ENCODE data around the gene GRHL1. TPM values are rescaled to one million over a fixed set of nuclear protein-coding genes. Genes with fewer than 3 reads are reported as not detected.

GRHL1 gene
- total and polyA plus RNA-seq, 2 of the 8 experiments (the other 6 are each of a cell fraction or from before 2014, with no cell fraction given), result 1.3 to 3.6 TPM

DNA sequence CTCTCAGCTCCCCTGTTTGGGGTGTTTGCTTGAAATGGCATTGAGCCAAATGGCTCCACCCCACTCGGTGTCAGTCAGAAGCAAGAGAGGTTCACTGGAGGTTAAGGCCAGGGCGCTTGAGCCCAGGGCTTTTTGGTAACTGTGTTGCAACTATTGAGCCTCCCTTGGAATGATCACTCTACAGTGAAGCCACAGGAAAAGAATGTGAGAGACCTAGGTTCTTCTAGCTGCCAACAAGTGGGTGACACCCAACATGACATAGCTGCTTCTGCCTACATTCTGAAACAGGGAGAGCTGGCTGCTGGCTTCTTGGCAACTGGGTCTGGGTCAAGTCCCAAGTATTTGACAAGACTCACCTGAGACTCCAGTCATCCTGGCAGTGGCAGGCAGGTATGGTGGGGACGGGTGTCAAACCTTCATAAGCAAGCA, 7.1 kb upstream of the GRHL1 start:
- Histone ChIP-seq H3K4me2 (ENCODE audit: insufficient read depth in 1 of 2, low read depth in 2 of 2, low read length in 2 of 2) (no peak overlapping the region), H3K79me1 (ENCODE audit: low read depth, low read length) (no peaks in the 10 kb centered on the region), H3K79me2 (ENCODE audit: control insufficient read depth in 1 of 2, insufficient read depth in 2 of 2, low read length in 2 of 2) (no peaks in the 10 kb centered on the region), H2BK5ac (ENCODE audit: low read depth, low read length) (no peak overlapping the region), H3K4ac (replicated peaks; ENCODE audit: insufficient read length, low read depth, low read length) (no peak overlapping the region), H4K8ac (ENCODE audit: extremely low read depth, insufficient read depth, low read length) (no peak overlapping the region), H3K18ac (ENCODE audit: extremely low read depth, low read length) (no peak overlapping the region), H4K20me1 (replicated peaks in 1 of 2; ENCODE audit: control insufficient read depth in 1 of 2, insufficient read depth in 2 of 2, low read length in 2 of 2) (no peaks in the 10 kb centered on the region), H2BK15ac (ENCODE audit: low read length) (no peak overlapping the region), H3K9me3 (ENCODE audit: insufficient read depth in 2 of 2, low read depth in 1 of 2, low read length in 1 of 2) (no peaks in the 10 kb centered on the region), H2BK12ac (ENCODE audit: low read depth, low read length) (no peak overlapping the region), H3K27me3 (replicated peaks in 1 of 4; ENCODE audit: control insufficient read depth in 3 of 4, extremely low read depth in 1 of 4, insufficient read depth in 3 of 4, low read length in 3 of 4) (peaks cover 0 to 4% (median 1%) of the 10 kb centered on the region in 4 experiments; a peak in 3 of 7 replicates), H4K91ac (replicated peaks; ENCODE audit: insufficient read length, low read length) (no peak overlapping the region), H3K4me3 (ENCODE audit: extremely low read depth in 1 of 4, insufficient read depth in 2 of 4, low read depth in 3 of 4, low read length in 4 of 4) (no peak overlapping the region), H2BK20ac (ENCODE audit: low read length) (no peak overlapping the region), H2AK5ac (ENCODE audit: low read depth, low read length) (no peak overlapping the region), H3K4me1 (replicated peaks in 1 of 4; ENCODE audit: control insufficient read depth in 3 of 4, insufficient read depth in 4 of 4, low read length in 3 of 4) (peaks cover 0 to 4% (median 0%) of the 10 kb centered on the region in 4 experiments; a peak in 2 of 7 replicates), H3K23ac (ENCODE audit: insufficient read length) (no peak overlapping the region), H3K23me2 (ENCODE audit: low read depth, low read length) (no peaks in the 10 kb centered on the region), H3K56ac (replicated peaks; ENCODE audit: insufficient read length, low read depth, low read length) (no peak overlapping the region), H3K27ac (ENCODE audit: low read depth, low read length) (no peak overlapping the region), H3K9ac (replicated peaks in 1 of 4; ENCODE audit: extremely low read depth in 1 of 4, low read depth in 3 of 4, low read length in 3 of 4) (no peak overlapping the region), H3K36me3 (ENCODE audit: control insufficient read depth in 2 of 4, insufficient read depth in 4 of 4, low read length in 3 of 4) (no peaks in the 10 kb centered on the region), H3K14ac (ENCODE audit: insufficient read length) (no peak overlapping the region), H4K5ac (ENCODE audit: insufficient read length, low read depth, low read length) (no peak overlapping the region), H2BK120ac (replicated peaks; ENCODE audit: low read depth, low read length) (no peak overlapping the region), H2AFZ (ENCODE audit: low read length) (no peak overlapping the region)
- no peak for TF ChIP-seq SRF (IDR thresholded peaks at IDR 0.05; ENCODE audit: low read depth, low read length)
- no peak for TF ChIP-seq RNF2 (IDR thresholded peaks at IDR 0.05; ENCODE audit: borderline replicate concordance, low read depth, low read length, missing control alignments, poor library complexity, severe bottlenecking)
- TF ChIP-seq RFX5 (IDR thresholded peaks at IDR 0.05; ENCODE audit: borderline replicate concordance, low read depth, low read length), result no peak
- TF ChIP-seq SUZ12 (IDR thresholded peaks at IDR 0.05; ENCODE audit: low read length), result no peak
- TF ChIP-seq RBBP5 (IDR thresholded peaks at IDR 0.05; ENCODE audit: borderline replicate concordance, low read depth, low read length), result no peak
- TF ChIP-seq SP2 (IDR thresholded peaks at IDR 0.05; ENCODE audit: low read length), result no peak
- no peak for TF ChIP-seq EGR1 (IDR thresholded peaks at IDR 0.05; ENCODE audit: borderline replicate concordance, low read depth, low read length)
- ChIA-PET POLR2A (ENCODE audit: partially characterized antibody) (no interaction called here), CTCF (ENCODE audit: partially characterized antibody) (interaction anchor here (0.6 to 3.6 kb wide), 4 partner anchors 16 to 130 kb away, joined by 3 to 18 read pairs (median 4); no protein-coding TSS in a partner anchor)
- FAIRE-seq (no peak), DNase-seq (ENCODE audit: low read depth in 1 of 2, low spot score in 2 of 2) (no peak)
- 82% methylated on average over 3 of the region's 3 CpGs; no CpG with 5 or more reads in 1 of the 2 experiments for WGBS, 2 experiments (ENCODE audit: extremely low coverage in 1 of 2, insufficient coverage in 1 of 2, insufficient read length in 1 of 2, insufficient replicate concordance in 2 of 2, low coverage in 1 of 2, low lambda C conversion rate in 2 of 2, missing lambda C conversion rate in 1 of 2)

All from H1 (cell line).